GM19240 (cell line): ENCODE results near the gene CYP19A1.

ENCODE experiments used
- DNase-seq: peaks from one replicate; pipeline ENCODE4 v3.0.0; 2011; ENCODE audit warnings: low spot score; ENCODE audit not compliant: insufficient read length

Gene CYP19A1

GRCh38 chr15:51325167-51325566, 13.2 kb downstream of the CYP19A1 start:
- DNase-seq = no peak

- DNase-seq = no peak
Measured at GRCh38 chr15:51323749-51324148, 14.6 kb downstream of the CYP19A1 start.

- no peak for DNase-seq
Measured at GRCh38 chr15:51322621-51323296, 15.6 kb downstream of the CYP19A1 start.

- DNase-seq = no peak
Measured at GRCh38 chr15:51321316-51321715, 17.1 kb downstream of the CYP19A1 start.

- DNase-seq = no peak
Measured at GRCh38 chr15:51320843-51321242, 17.6 kb downstream of the CYP19A1 start.

GRCh38 chr15:51319539-51319938, 18.9 kb downstream of the CYP19A1 start:
- DNase-seq = no peak

GRCh38 chr15:51318382-51319150, 19.8 kb downstream of the CYP19A1 start:
- no peak for DNase-seq

GRCh38 chr15:51316636-51317035, 21.8 kb downstream of the CYP19A1 start:
- no peak for DNase-seq

GRCh38 chr15:51315726-51316125, 22.7 kb downstream of the CYP19A1 start:
- no peak for DNase-seq

- DNase-seq = no peak
Measured at GRCh38 chr15:51314391-51315337, 23.7 kb downstream of the CYP19A1 start.

- no peak for DNase-seq
Measured at GRCh38 chr15:51313644-51314280, 24.6 kb downstream of the CYP19A1 start.

GRCh38 chr15:51313074-51313393, 25.4 kb downstream of the CYP19A1 start:
- DNase-seq = no peak

GRCh38 chr15:51312166-51313073, 26.0 kb downstream of the CYP19A1 start:
- DNase-seq = no peak

- DNase-seq = no peak
Measured at GRCh38 chr15:51311510-51311909, 26.9 kb downstream of the CYP19A1 start.

- no peak for DNase-seq
Measured at GRCh38 chr15:51310064-51310463, 28.3 kb downstream of the CYP19A1 start.

GRCh38 chr15:51307811-51308210, 30.6 kb downstream of the CYP19A1 start:
- no peak for DNase-seq

- DNase-seq = no peak
Measured at GRCh38 chr15:51307325-51307724, 31.1 kb downstream of the CYP19A1 start.

GRCh38 chr15:51303462-51303980, 34.9 kb downstream of the CYP19A1 start:
- DNase-seq = no peak

- DNase-seq = no peak
Measured at GRCh38 chr15:51302480-51302879, 35.9 kb downstream of the CYP19A1 start.
